Measurements from ENCODE around the gene GATM.
"Not testable (repeated sequence)": the region's sequence is repeated elsewhere in the genome, so short reads cannot be mapped to it uniquely, and the experiment has no call there.

Gene GATM

GRCh38 chr15:45370042-45370441 lies 8.3 kb downstream of the GATM start:
- H3K27ac ChIP-seq (ENCODE audit: low read length); H3K4me3 ChIP-seq (ENCODE audit: low read length); H3K27me3 ChIP-seq (ENCODE audit: insufficient read depth, low read length); H3K36me3 ChIP-seq (ENCODE audit: insufficient read depth, low read depth, low read length); H3K9me3 ChIP-seq (ENCODE audit: insufficient read depth, low read depth, low read length); H3K9ac ChIP-seq (ENCODE audit: low read depth, low read length): not testable (repeated sequence)
- H3K4me1 ChIP-seq (ENCODE audit: insufficient read depth, low read length): peaks cover 13% of the 10 kb centered on the region

- H3K9ac ChIP-seq (ENCODE audit: low read depth, low read length); H3K9me3 ChIP-seq (ENCODE audit: insufficient read depth, low read depth, low read length); H3K4me1 ChIP-seq (ENCODE audit: insufficient read depth, low read length); H3K36me3 ChIP-seq (ENCODE audit: insufficient read depth, low read depth, low read length); H3K4me3 ChIP-seq (ENCODE audit: low read length); H3K27me3 ChIP-seq (ENCODE audit: insufficient read depth, low read length); H3K27ac ChIP-seq (ENCODE audit: low read length): not testable (repeated sequence)
Measured at GRCh38 chr15:45367222-45367621, 11.1 kb downstream of the GATM start.

DNA sequence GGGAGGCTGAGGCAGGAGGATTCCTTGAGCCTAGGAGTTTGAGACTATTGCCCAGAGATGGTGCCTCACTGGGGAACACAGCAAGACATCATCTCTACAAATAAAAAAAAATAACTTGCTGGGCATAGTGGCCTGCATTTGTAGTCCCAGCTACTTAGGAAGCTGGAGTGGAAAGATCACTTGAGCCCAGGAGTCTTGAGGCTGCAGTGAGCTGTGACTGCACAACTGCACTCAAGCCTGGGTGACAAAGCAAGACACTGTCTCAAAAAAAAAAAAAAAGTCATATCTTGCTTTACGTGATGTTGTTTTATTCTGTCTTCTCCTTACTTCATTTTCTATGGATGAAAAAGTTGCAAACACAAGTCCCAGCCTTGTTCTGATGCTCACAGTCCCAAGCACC lies 14.1 kb downstream of the GATM start:
- H3K27me3 ChIP-seq (ENCODE audit: insufficient read depth, low read length): no peaks in the 10 kb centered on the region
- no peak overlapping the region for H3K9ac ChIP-seq (ENCODE audit: low read depth, low read length)
- H3K36me3 ChIP-seq (ENCODE audit: insufficient read depth, low read depth, low read length): peaks cover 8% of the 10 kb centered on the region; the same call in 1 of the 2 replicates
- no peak overlapping the region for H3K4me3 ChIP-seq (ENCODE audit: low read length)
- no peak overlapping the region for H3K27ac ChIP-seq (ENCODE audit: low read length)
- no peaks in the 10 kb centered on the region for H3K9me3 ChIP-seq (ENCODE audit: insufficient read depth, low read depth, low read length)
- no peaks in the 10 kb centered on the region for H3K4me1 ChIP-seq (ENCODE audit: insufficient read depth, low read length)

DNA sequence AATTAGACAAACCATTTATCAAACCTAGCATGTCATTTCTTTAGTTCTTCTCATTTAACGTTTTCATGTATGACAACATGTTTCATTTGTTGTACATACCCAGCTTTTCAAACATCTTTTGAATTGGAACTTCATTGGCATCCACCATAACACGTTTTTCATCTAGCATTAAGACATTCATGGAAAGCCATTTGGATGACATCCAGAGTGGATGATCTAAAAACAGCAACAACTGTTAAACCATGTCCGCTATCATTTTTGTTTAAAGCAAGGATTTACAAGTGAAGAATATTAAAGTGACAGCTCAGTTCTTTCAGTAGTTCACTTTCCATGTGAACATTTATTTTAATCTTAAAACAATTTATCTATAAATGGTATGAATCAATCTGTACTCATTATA lies 14.5 kb downstream of the GATM start:
- Histone ChIP-seq H3K27ac (ENCODE audit: low read length) (no peak overlapping the region), H3K36me3 (ENCODE audit: insufficient read depth, low read depth, low read length) (peaks cover 8% of the 10 kb centered on the region; the same call in 1 of the 2 replicates), H3K9ac (ENCODE audit: low read depth, low read length) (no peak overlapping the region), H3K27me3 (ENCODE audit: insufficient read depth, low read length) (no peaks in the 10 kb centered on the region), H3K4me1 (ENCODE audit: insufficient read depth, low read length) (no peaks in the 10 kb centered on the region), H3K4me3 (ENCODE audit: low read length) (no peak overlapping the region), H3K9me3 (ENCODE audit: insufficient read depth, low read depth, low read length) (no peaks in the 10 kb centered on the region)

DNA sequence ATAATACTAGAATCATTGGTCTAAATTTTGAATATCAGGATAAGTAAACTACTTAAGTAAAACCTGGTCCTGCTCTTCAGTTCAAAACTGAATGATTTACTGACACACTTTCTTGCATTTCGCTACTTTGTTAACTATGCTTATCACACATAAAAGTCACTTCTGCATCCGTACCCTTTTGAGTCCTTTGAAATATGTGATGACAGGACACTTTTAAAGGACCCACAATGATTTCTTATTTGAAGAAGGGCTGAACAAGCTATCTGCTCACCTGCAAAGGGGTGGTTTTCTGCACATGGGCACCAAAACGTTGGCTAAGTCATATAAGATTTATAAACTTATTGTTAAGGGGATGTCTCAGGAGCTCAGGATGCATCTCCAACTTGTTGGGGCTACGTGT lies 15.0 kb downstream of the GATM start:
- Histone ChIP-seq H3K27ac (ENCODE audit: low read length) (no peak overlapping the region), H3K4me1 (ENCODE audit: insufficient read depth, low read length) (no peaks in the 10 kb centered on the region), H3K9me3 (ENCODE audit: insufficient read depth, low read depth, low read length) (no peaks in the 10 kb centered on the region), H3K36me3 (ENCODE audit: insufficient read depth, low read depth, low read length) (peaks cover 8% of the 10 kb centered on the region; the same call in 1 of the 2 replicates), H3K9ac (ENCODE audit: low read depth, low read length) (no peak overlapping the region), H3K27me3 (ENCODE audit: insufficient read depth, low read length) (no peaks in the 10 kb centered on the region), H3K4me3 (ENCODE audit: low read length) (no peak overlapping the region)

- peaks cover 8% of the 10 kb centered on the region; the same call in 1 of the 2 replicates for H3K36me3 ChIP-seq (ENCODE audit: insufficient read depth, low read depth, low read length)
- H3K27ac ChIP-seq (ENCODE audit: low read length): no peak overlapping the region
- no peaks in the 10 kb centered on the region for H3K9me3 ChIP-seq (ENCODE audit: insufficient read depth, low read depth, low read length)
- no peaks in the 10 kb centered on the region for H3K27me3 ChIP-seq (ENCODE audit: insufficient read depth, low read length)
- no peak overlapping the region for H3K9ac ChIP-seq (ENCODE audit: low read depth, low read length)
- no peaks in the 10 kb centered on the region for H3K4me1 ChIP-seq (ENCODE audit: insufficient read depth, low read length)
- H3K4me3 ChIP-seq (ENCODE audit: low read length): no peak overlapping the region
Measured at GRCh38 chr15:45362419-45362818, 15.9 kb downstream of the GATM start.

- Histone ChIP-seq H3K27ac (ENCODE audit: low read length) (no peak overlapping the region), H3K4me3 (ENCODE audit: low read length) (no peak overlapping the region), H3K9me3 (ENCODE audit: insufficient read depth, low read depth, low read length) (no peaks in the 10 kb centered on the region), H3K9ac (ENCODE audit: low read depth, low read length) (no peak overlapping the region), H3K4me1 (ENCODE audit: insufficient read depth, low read length) (no peaks in the 10 kb centered on the region), H3K27me3 (ENCODE audit: insufficient read depth, low read length) (no peaks in the 10 kb centered on the region), H3K36me3 (ENCODE audit: insufficient read depth, low read depth, low read length) (peaks cover 8% of the 10 kb centered on the region; the same call in 1 of the 2 replicates)
Measured at GRCh38 chr15:45361878-45362277, 16.5 kb downstream of the GATM start.

DNA sequence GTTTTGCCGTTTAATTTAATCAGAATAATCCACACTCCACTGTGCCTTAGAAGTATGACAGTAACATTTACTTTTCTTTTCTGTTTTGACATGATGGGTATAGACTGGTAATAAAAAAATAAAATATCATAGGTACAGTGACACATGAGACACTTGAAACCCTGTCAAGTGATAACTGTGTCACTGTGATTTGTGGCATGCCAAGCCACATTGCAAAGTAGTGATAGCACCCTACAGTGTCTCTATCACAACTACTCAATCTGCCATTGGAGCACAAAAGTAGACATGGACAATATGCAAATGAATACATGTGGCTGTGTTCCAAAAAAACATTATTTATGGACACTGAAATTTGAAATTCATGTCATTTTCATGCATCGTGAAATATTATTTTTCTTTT lies 22.5 kb downstream of the GATM start:
- H3K36me3 ChIP-seq (ENCODE audit: insufficient read depth, low read depth, low read length): no peaks in the 10 kb centered on the region

GRCh38 chr15:45354711-45355110 lies 23.6 kb downstream of the GATM start:
- 0 out of 2 replicates have a peak, but pooled peaks cover 4% of the 10 kb centered on the region for H3K27me3 ChIP-seq (ENCODE audit: insufficient read depth, low read length)
- H3K9me3 ChIP-seq (ENCODE audit: insufficient read depth, low read depth, low read length): no peaks in the 10 kb centered on the region
- no peak overlapping the region for H3K9ac ChIP-seq (ENCODE audit: low read depth, low read length)
- no peaks in the 10 kb centered on the region for H3K4me1 ChIP-seq (ENCODE audit: insufficient read depth, low read length)
- no peak overlapping the region for H3K4me3 ChIP-seq (ENCODE audit: low read length)
- H3K27ac ChIP-seq (ENCODE audit: low read length): no peak overlapping the region
- H3K36me3 ChIP-seq (ENCODE audit: insufficient read depth, low read depth, low read length): no peaks in the 10 kb centered on the region

More for the DNA sequence above, 22.5 kb downstream of the GATM start:
- no peaks in the 10 kb centered on the region for H3K9me3 ChIP-seq (ENCODE audit: insufficient read depth, low read depth, low read length)
- H3K4me1 ChIP-seq (ENCODE audit: insufficient read depth, low read length): no peaks in the 10 kb centered on the region
- H3K9ac ChIP-seq (ENCODE audit: low read depth, low read length): no peak overlapping the region
- H3K27ac ChIP-seq (ENCODE audit: low read length): no peak overlapping the region
- no peaks in the 10 kb centered on the region for H3K27me3 ChIP-seq (ENCODE audit: insufficient read depth, low read length)
- no peak overlapping the region for H3K4me3 ChIP-seq (ENCODE audit: low read length)

DNA sequence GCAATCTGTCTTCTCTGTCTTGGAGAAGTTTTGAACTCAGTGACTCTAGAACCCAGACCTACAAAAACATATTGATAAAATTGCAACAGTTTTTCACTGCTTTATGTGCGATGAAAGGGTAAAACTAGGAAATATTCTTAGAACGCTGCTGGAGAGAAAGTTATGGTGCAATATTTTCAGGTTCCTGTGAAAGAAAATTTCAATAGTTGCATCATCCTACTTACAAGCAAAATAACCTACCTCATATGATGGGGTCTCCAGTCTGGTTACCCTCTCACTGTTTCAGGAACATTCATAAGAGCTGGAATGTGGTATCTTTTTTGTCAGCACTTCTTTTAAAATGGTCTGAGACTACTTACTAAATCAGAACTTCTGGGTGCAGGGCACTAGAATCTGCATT lies 27.1 kb downstream of the GATM start:
- Histone ChIP-seq H3K36me3 (ENCODE audit: insufficient read depth, low read depth, low read length) (no peaks in the 10 kb centered on the region), H3K4me3 (ENCODE audit: low read length) (no peak overlapping the region), H3K27ac (ENCODE audit: low read length) (no peak overlapping the region), H3K9ac (ENCODE audit: low read depth, low read length) (no peak overlapping the region), H3K27me3 (ENCODE audit: insufficient read depth, low read length) (0 out of 2 replicates have a peak, but pooled peaks cover 4% of the 10 kb centered on the region), H3K9me3 (ENCODE audit: insufficient read depth, low read depth, low read length) (no peaks in the 10 kb centered on the region), H3K4me1 (ENCODE audit: insufficient read depth, low read length) (no peaks in the 10 kb centered on the region)

- Histone ChIP-seq H3K9me3 (ENCODE audit: insufficient read depth, low read depth, low read length) (no peaks in the 10 kb centered on the region), H3K27ac (ENCODE audit: low read length) (no peak overlapping the region), H3K27me3 (ENCODE audit: insufficient read depth, low read length) (0 out of 2 replicates have a peak, but pooled peaks cover 4% of the 10 kb centered on the region), H3K9ac (ENCODE audit: low read depth, low read length) (no peak overlapping the region), H3K36me3 (ENCODE audit: insufficient read depth, low read depth, low read length) (no peaks in the 10 kb centered on the region), H3K4me1 (ENCODE audit: insufficient read depth, low read length) (no peaks in the 10 kb centered on the region), H3K4me3 (ENCODE audit: low read length) (no peak overlapping the region)
Measured at GRCh38 chr15:45349623-45350022, 28.7 kb downstream of the GATM start.

GRCh38 chr15:45347989-45348388 lies 30.4 kb downstream of the GATM start:
- Histone ChIP-seq H3K27ac (ENCODE audit: low read length) (no peak overlapping the region), H3K9ac (ENCODE audit: low read depth, low read length) (no peak overlapping the region), H3K9me3 (ENCODE audit: insufficient read depth, low read depth, low read length) (no peaks in the 10 kb centered on the region), H3K36me3 (ENCODE audit: insufficient read depth, low read depth, low read length) (no peaks in the 10 kb centered on the region), H3K27me3 (ENCODE audit: insufficient read depth, low read length) (0 out of 2 replicates have a peak, but pooled peaks cover 4% of the 10 kb centered on the region), H3K4me1 (ENCODE audit: insufficient read depth, low read length) (no peaks in the 10 kb centered on the region), H3K4me3 (ENCODE audit: low read length) (no peak overlapping the region)

Data from iPS-20b (cell line).